ENCODE results near the gene EHMT1.

The EHMT1 gene

GRCh38 chr9:137618105-137619067 is at the start of gene EHMT1:
Gene EHMT1, plus strand, starts transcription at chr9:137619005. Its CDS starts 24 bp downstream, at chr9:137619029.
- peak; percentile 69 for DNase-seq

GRCh38 chr9:137569609-137570203 is 49.1 kb upstream of the EHMT1 start:
- DNase-seq: no peak

- DNase-seq: no peak
Observed at GRCh38 chr9:137570566-137570965, 48.2 kb upstream of the EHMT1 start.

GRCh38 chr9:137574192-137574591 is 44.6 kb upstream of the EHMT1 start:
- no peak for DNase-seq

GRCh38 chr9:137575364-137575715 is 43.5 kb upstream of the EHMT1 start:
- DNase-seq: no peak

- no peak for DNase-seq
Observed at GRCh38 chr9:137575716-137576411, 42.9 kb upstream of the EHMT1 start.

- peak; percentile 83 for DNase-seq
Observed at GRCh38 chr9:137578518-137579258, 40.1 kb upstream of the EHMT1 start, which contains the start of gene DPH7. Gene DPH7, minus strand, starts transcription at chr9:137578925. Its CDS starts 148 bp downstream, at chr9:137578777.

GRCh38 chr9:137579259-137579604 is 39.6 kb upstream of the EHMT1 start:
- DNase-seq: no peak

- no peak for DNase-seq
Observed at GRCh38 chr9:137580209-137580953, 38.4 kb upstream of the EHMT1 start.

- DNase-seq: no peak
Observed at GRCh38 chr9:137580954-137581322, 37.9 kb upstream of the EHMT1 start.

GRCh38 chr9:137581361-137582285 is 37.2 kb upstream of the EHMT1 start:
- no peak for DNase-seq

- DNase-seq: no peak
Observed at GRCh38 chr9:137582286-137582860, 36.4 kb upstream of the EHMT1 start.

GRCh38 chr9:137583347-137583746 is 35.5 kb upstream of the EHMT1 start:
- DNase-seq: no peak

GRCh38 chr9:137583957-137584356 is 34.8 kb upstream of the EHMT1 start:
- DNase-seq: no peak

GRCh38 chr9:137586854-137587253 is 32.0 kb upstream of the EHMT1 start:
- DNase-seq: no peak

- DNase-seq: no peak
Observed at GRCh38 chr9:137588311-137588710, 30.5 kb upstream of the EHMT1 start.

- DNase-seq: no peak
Observed at GRCh38 chr9:137588891-137589290, 29.9 kb upstream of the EHMT1 start.

GRCh38 chr9:137589441-137590122 is 29.2 kb upstream of the EHMT1 start:
- no peak for DNase-seq

- DNase-seq: no peak
Observed at GRCh38 chr9:137590123-137590468, 28.7 kb upstream of the EHMT1 start.

Measured in NK-92 treated with Interleukin-12 subunit alpha and Interleukin-12 subunit beta, amount 100 ng/mL, for 24 hours (cell line).